Measurements from ENCODE around the gene FNIP1. TPM values are rescaled to one million over a fixed set of nuclear protein-coding genes. Genes with fewer than 3 reads are reported as not detected.
A peak's percentile ranks its signal among the peaks of the same experiment; 100 is the strongest.

Gene FNIP1
- total RNA-seq, 1 donor from 2014 or later = 40.6 TPM

GRCh38 chr5:131759704-131760103 lies 37.1 kb downstream of the FNIP1 start:
- H3K36me3 Mint-ChIP-seq (ENCODE audit: low read depth) = no peaks in the 10 kb centered on the region
- no peaks in the 10 kb centered on the region for H3K27me3 Mint-ChIP-seq (ENCODE audit: low read depth)
- no peak overlapping the region for H3K4me3 Mint-ChIP-seq (ENCODE audit: unreplicated experiment)
- DNase-seq (ENCODE audit: low spot score) = no peak
- H3K27ac Mint-ChIP-seq (ENCODE audit: unreplicated experiment) = no peak overlapping the region
- H3K4me1 Mint-ChIP-seq (ENCODE audit: low read depth) = peaks cover 34% of the 10 kb centered on the region
- no peak for TF ChIP-seq CTCF (IDR thresholded peaks at IDR 0.05)
- peaks cover 5% of the 10 kb centered on the region for H3K9me3 Mint-ChIP-seq (ENCODE audit: low read depth)

GRCh38 chr5:131758520-131758900 lies 38.3 kb downstream of the FNIP1 start:
- Mint-ChIP-seq H3K27ac (ENCODE audit: unreplicated experiment) (peak overlapping the region; percentile 43), H3K4me1 (ENCODE audit: low read depth) (peaks cover 38% of the 10 kb centered on the region), H3K9me3 (ENCODE audit: low read depth) (no peaks in the 10 kb centered on the region), H3K4me3 (ENCODE audit: unreplicated experiment) (no peak overlapping the region), H3K36me3 (ENCODE audit: low read depth) (no peaks in the 10 kb centered on the region), H3K27me3 (ENCODE audit: low read depth) (no peaks in the 10 kb centered on the region)
- no peak for DNase-seq (ENCODE audit: low spot score)
- TF ChIP-seq CTCF (IDR thresholded peaks at IDR 0.05) = no peak

- no peaks in the 10 kb centered on the region for H3K27me3 Mint-ChIP-seq (ENCODE audit: low read depth)
- H3K4me1 Mint-ChIP-seq (ENCODE audit: low read depth) = peaks cover 43% of the 10 kb centered on the region
- H3K4me3 Mint-ChIP-seq (ENCODE audit: unreplicated experiment) = no peak overlapping the region
- peak overlapping the region; percentile 34 for H3K27ac Mint-ChIP-seq (ENCODE audit: unreplicated experiment)
- no peaks in the 10 kb centered on the region for H3K9me3 Mint-ChIP-seq (ENCODE audit: low read depth)
- no peaks in the 10 kb centered on the region for H3K36me3 Mint-ChIP-seq (ENCODE audit: low read depth)
- TF ChIP-seq CTCF (IDR thresholded peaks at IDR 0.05) = no peak
- DNase-seq (ENCODE audit: low spot score) = no peak
Observed at GRCh38 chr5:131757830-131758519, 38.8 kb downstream of the FNIP1 start.

- H3K36me3 Mint-ChIP-seq (ENCODE audit: low read depth) = no peaks in the 10 kb centered on the region
- peaks cover 47% of the 10 kb centered on the region for H3K4me1 Mint-ChIP-seq (ENCODE audit: low read depth)
- H3K27ac Mint-ChIP-seq (ENCODE audit: unreplicated experiment) = no peak overlapping the region
- no peaks in the 10 kb centered on the region for H3K27me3 Mint-ChIP-seq (ENCODE audit: low read depth)
- no peaks in the 10 kb centered on the region for H3K9me3 Mint-ChIP-seq (ENCODE audit: low read depth)
- no peak for DNase-seq (ENCODE audit: low spot score)
- TF ChIP-seq CTCF (IDR thresholded peaks at IDR 0.05) = no peak
- H3K4me3 Mint-ChIP-seq (ENCODE audit: unreplicated experiment) = no peak overlapping the region
Observed at GRCh38 chr5:131756942-131757341, 39.9 kb downstream of the FNIP1 start.

- Mint-ChIP-seq H3K9me3 (ENCODE audit: low read depth) (no peaks in the 10 kb centered on the region), H3K27ac (ENCODE audit: unreplicated experiment) (no peak overlapping the region), H3K36me3 (ENCODE audit: low read depth) (no peaks in the 10 kb centered on the region), H3K27me3 (ENCODE audit: low read depth) (no peaks in the 10 kb centered on the region), H3K4me3 (ENCODE audit: unreplicated experiment) (no peak overlapping the region), H3K4me1 (ENCODE audit: low read depth) (peaks cover 48% of the 10 kb centered on the region)
- no peak for DNase-seq (ENCODE audit: low spot score)
- no peak for TF ChIP-seq CTCF (IDR thresholded peaks at IDR 0.05)
Observed at GRCh38 chr5:131754363-131754762, 42.5 kb downstream of the FNIP1 start.

Data from chondrocyte (in vitro differentiated cells).